Posterior vena cava (tissue), 2 donors: ENCODE data around the gene IKBKG. TPM values are rescaled to one million over a fixed set of nuclear protein-coding genes. Genes with fewer than 3 reads are reported as not detected.
"Not testable (repeated sequence)": the region's sequence is repeated elsewhere in the genome, so short reads cannot be mapped to it uniquely, and the experiment has no call there.

Experiments
- DNase-seq: peaks from one replicate; pipeline ENCODE4 v3.0.0-alpha.2; 2020; ENCODE audit warnings: low spot score
- intact Hi-C, 2 donors: fragments of 100-400 bp; cut with DNase I; formaldehyde crosslinking; loops; one replicate each; pipeline versions ENCODE4 v1.14.1 to v1.14.2; 2022 to 2023
- total RNA-seq, 2 donors: library from RNA; stranded (reverse); fragmentation: NEBNext Ultra II Directional; extraction: Animal tissue kit (Norgen Biotek cat#: 25700); gene quantifications; one replicate each; pipeline ENCODE4 v1.2.1, GENCODE V29; 2021
- donor health status: DM: yes; HTN: yes; CAD: no.
- donor health status: DM: yes; HTN: yes; CAD: no.

Gene IKBKG
- total RNA-seq, 2 donors from 2014 or later: 24.2 to 25.6 TPM

DNA sequence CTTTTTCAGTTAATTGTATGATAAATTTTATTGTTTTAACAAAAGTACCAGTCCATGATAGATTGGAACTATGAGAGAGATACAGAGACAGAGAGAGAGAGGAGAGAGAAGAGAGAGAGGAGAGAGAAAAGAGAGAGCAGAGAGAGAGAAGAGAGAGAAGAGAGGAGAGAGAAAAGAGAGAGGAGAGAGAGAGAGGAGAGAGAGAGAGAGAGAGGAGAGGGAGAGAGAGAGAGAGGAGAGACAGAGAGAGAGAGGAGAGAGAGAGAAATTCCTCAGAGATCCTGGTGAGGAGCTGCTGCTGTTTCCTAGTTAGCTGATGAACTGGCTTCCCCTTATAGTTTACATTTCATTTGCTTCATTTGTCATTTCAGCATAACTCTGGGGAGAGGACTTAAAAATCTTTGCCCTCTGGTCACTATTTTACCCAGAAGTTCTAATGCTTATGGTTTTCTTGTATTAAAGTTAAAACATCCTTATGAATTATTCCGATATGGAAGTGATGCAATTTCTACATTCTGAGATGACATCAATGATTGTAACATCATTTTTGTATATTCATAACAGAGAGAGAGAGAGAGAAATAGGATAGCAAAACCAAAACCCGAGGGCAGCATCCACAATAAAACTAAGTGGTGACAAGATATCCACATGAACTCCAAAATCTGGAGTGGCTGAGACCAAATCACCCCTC, 48.3 kb downstream of the IKBKG start:
- DNase-seq: no peak
- intact Hi-C loops: no loop called here

DNA sequence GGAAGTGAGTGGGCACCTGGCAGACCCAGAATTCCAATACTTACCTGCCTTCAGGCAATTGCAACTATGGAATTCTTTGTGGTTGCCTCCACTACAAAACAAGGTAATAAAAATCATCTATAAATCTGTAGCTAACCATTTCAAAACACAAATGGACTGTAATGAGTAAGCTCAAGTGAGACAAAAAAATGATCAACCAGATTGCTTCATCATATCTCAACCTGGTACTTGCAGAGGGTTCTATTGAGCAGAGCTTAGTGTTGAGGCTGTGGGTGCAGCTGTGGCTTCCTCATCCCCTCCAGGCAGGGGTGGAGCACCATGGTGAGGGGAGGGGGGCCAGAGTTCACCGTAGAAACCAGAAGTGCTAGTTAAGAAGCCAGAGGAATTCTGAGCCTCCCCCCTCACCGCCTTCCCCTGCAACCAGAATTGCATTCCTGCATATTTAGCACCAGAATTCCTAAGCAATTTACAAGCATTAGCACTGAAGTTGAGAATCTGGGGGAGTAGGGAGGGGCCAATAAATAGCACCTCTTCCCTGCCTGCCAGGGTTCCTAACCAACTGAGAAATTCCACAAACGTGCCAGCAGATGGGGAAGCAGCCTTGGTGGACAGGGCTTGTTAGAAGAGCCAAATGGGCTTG, 49.0 kb downstream of the IKBKG start:
- DNase-seq: peak; percentile 54
- intact Hi-C loops: no loop called here

DNA sequence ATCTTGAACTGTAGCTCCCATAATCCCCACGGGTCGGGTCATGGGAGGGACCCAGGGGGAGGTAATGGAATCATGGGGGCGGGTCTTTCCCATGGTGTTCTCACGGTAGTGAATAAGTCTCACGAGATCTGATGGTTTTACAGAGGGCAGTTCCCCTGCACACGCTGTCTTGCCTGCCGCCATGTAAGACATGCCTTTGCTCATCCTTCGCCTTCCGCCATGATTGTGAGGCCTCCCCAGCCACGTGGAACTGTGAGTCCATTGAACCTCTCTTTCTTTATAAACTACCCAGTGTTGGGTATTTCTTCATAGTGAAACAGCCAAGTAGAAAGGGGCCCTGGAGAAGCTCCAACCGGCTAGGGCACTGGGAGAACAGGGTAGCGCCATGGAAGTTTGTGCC, 49.8 kb downstream of the IKBKG start:
- peak; percentile 34 for DNase-seq
- intact Hi-C loops: no loop called here

DNA sequence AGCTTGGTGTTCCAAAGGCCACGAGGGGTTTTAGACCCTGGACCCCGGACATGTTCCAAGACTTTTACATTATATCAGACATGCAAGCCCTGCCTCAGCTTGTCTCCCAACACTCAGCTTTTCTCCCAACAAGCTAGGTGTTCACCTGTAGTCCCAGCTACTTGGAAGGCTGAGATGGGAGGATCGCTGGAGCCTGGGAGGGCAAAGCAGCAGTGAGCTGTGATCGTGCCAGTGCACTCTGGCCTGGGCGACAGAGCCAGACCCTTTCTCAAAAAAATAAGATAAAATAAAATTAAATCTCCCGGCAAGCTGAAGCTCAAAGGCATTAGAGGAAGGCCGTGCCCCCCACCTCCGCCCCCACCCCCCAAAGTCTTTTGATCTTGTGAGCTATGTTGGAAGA, 51.2 kb downstream of the IKBKG start:
- intact Hi-C loops: no loop called here

DNA sequence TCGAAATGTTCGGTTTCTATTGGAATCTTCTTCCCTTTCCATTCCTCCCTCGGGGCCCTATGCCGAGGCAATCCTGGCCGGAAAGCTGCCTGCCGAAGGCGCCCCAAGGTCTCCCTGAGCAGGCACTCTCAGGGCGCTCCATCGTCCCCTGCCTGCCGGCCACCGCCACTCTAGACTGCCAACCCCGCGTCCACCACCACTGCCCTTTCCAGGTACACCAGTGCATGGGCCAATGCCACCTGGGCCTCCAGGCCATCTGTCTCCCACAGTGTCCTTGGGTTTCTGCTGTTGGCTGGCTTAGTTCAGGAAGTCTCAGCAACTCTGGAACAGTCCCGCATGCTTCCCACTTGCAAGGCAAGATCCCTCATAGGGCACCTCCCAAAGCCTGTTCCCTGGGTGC, 52.1 kb downstream of the IKBKG start:
- DNase-seq: peak; percentile 80

More for the DNA sequence above, 51.2 kb downstream of the IKBKG start:
- peak; percentile 50 for DNase-seq

DNA sequence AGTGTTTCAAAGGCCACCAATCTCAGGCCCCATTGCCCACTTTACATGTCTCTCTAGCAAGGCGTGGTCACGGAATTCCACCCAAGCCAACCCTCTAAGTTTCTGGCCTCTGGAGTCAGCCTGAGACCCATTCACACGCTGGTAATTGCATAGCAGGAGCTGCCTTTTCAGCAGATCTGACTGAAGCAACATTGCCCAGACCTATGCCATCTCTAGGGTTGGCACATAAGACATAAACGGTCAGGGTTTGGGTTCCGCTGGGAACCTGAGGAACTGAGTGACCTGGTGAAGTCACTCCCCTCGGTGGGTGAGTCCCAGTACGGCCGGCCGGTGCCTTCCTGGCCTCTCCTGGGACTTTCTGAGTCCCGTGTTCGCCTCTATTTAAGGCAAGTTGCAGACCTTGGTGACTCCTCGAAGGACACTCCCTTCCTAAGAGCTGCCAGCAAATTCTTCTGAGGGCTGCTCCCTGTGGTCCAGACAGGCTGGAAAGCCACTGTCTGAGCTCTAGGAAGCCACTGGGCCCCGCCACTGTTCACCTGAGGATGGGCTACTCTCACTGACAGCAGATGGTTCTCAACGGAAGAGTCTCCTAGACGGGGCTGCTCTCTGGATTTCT, 53.4 kb downstream of the IKBKG start:
- DNase-seq: peak; percentile 67
- intact Hi-C loops: no loop called here

More for the DNA sequence above, 52.1 kb downstream of the IKBKG start:
- intact Hi-C loops: no loop called here

DNA sequence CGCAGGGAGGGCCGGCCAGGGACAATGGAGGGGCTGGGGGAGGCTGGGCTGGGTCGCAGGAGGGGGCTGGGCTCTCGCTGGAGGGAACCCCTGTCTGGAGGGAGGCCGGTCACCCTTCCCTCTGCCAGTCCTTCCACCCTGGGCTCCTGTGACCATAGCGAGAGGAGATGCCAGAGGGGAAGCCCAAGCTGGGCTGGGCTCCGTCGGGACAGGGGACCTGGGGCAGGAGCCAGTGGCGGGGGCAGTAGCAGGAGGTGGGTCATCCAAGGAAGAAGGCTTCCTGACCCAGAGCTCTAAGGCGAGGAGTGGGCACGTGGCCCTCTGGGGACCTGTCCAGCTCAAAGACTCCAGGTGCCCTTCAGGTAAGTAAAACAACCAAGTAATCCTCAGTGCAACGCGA, 54.8 kb downstream of the IKBKG start:
- intact Hi-C loops: no loop called here
- DNase-seq: peak; percentile 47

DNA sequence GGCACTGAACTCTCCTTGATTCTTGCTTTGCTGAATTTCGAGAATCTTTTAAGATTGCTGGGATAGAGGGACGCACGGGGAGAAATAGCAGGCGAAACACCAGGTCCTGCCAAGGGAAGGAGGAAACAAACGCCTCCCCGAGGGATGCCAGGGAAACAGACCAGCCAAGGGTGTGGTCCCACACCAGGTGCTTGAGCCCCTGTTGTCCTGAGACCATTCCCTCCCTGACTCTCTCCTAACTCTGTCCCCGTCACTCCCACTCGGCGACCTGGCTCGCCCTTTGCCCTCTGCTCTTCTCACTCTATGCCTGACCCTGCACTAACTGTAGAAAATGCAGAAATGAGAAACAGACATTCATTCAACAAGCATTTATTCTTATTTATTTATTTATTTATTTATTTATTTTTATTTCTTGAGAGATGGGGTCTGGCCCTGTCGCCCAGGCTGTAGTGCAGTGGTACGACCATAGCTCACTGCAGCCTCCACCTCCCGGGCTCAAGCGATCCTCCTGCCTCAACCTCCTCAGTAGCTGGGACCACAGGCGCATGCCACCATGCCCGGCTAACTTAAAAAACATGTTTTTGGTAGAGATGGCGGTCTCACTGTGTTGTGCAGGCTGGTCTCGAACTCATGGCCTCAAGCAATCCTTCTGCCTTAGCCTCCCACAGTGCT, 55.5 kb downstream of the IKBKG start:
- peak; percentile 62 for DNase-seq
- intact Hi-C loops: no loop called here

DNA sequence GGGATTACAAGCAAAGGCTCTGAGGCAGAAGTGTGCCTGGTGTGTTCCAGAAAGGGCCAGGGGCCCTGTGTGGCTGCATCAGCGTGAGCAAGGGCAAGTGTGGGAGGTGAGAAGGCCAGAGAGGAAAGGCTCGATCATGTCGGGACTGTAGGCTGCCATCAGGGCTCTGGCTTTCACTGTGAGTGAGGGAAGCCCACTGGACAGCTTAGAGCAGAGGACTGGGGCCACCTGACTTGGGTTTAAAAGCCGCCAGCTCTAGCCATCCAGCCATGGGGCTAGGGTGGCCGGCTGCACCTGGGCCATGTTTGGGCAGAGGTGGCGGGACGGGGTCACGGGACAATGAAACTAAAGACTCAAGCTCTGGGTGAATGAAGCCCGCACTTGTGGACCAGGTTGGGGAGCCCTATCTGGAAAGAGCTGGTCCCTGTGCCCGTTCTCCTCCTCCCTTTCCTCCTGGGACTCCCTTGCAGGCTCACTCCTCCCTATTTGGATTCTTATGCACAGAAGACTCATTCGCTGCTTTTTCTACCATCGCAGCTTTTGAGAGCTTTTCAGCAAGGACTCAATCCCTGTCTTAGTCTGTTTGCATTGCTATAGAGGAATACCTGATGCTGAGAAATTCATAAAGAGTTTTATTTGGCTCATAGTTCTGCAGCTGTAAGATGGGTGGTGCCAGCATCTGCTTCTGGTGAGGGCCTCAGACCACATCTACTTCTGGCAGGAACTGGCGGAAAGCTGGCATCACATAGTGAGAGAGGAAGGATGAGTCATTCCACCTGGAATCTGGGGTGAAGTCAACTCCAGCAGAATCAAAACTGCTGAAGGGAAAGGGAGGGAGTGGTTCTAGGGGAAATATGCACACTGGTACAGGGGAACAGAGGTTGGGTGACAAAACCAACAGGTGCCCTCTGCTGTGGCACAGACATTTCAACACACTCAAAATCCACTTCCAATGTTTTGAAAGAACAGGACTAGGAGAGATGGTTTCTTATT, 56.3 kb downstream of the IKBKG start:
- peak; percentile 19 for DNase-seq
- intact Hi-C loops: no loop called here

DNA sequence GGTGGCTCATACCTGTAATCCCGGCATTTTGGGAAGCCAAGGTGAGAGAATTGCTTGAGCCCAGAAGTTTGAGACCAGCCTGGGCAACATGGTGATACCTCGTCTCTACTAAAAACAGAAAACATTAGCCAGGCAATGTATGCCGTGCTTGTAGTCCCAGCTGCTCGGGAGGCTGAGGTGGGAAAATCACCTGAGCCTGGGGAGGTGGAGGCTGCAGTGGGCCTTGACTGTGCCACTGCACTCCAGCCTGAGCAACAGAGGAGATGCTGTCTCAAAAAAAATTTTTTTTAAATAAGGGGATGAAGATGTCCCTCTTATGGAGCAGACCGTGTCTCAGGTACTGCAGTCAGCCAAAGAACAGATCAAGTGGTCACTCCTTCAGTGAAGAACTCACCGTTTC, 58.1 kb downstream of the IKBKG start:
- DNase-seq: peak; percentile 51
- intact Hi-C loops: no loop called here

DNA sequence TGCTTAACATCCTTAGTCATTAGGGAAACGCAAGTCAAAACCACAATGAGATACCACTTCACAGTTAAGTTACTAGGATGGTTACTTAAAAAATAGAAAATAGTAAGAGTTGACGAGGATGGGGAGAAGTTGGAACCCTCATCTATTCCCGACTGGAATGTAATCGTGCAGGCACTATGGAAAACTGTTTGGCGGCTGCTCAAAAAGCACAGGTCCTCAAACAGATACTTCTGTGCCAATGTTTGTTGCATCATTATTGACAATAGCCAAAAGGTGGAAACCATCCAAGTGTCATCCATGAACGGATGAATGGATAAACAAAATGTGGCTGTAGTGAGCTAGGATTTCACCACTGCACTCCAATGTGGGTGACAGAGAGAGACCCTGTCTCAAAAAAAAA, 60.0 kb downstream of the IKBKG start:
- intact Hi-C loops: no loop called here
- DNase-seq: no peak

DNA sequence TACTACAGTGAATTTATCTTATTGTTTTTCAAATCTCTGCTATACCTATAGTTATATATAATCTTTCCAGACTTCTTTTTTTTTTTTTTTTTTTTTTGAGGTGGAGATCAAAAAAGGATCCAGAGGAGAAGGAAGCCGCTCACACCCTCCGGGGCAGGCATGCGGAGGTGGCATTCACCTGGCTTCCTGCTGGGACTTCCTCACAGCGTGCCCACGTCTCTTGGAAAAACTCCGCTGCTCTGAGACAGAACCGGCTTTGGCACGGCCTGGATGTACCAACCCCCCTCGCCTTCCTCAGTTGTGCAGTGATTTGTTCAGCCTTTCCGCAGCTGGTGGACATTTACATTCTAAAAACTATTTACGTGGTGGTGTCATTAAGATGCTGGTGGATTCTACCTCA, 60.6 kb downstream of the IKBKG start:
- intact Hi-C loops: not testable (repeated sequence)
- DNase-seq: peak; percentile 10

DNA sequence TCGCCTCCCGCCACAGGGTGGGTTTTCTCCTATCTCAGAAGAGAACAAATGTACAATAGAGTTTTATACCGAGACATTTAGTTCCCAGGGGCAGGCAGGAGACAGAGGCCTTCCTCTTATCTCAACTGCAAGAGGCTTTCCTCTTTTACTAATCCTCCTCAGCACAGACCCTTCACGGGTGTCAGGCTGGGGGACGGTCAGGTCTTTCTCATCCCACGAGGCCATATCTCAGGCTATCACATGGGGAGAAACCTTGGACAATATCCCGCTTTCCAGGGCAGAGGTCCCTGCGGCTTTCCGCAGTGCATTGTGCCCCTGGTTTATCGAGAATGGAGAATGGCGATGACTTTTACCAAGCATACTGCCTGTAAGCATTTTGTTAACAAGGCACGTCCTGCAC, 61.4 kb downstream of the IKBKG start:
- intact Hi-C loops: not testable (repeated sequence)
- DNase-seq: peak; percentile 40

DNA sequence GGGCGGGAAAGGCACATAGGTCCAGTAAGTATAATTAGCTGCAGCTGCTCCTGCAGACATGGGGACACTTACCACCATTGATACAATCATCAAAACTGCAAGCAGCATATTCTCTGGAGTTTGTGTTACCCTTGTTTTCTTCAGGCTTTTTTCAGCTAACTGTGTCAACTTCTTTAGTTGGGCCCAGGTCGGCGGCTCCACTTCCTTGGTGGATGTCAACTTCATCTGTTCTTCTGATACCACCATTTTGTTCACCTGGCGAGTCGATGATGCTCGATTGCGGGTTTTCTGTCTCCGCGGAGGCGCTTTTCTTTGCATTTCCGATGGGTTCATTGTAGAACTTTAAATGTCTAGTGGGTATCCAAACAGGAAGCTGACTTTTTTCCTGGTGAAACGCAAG, 63.7 kb downstream of the IKBKG start:
- peak; percentile 15 for DNase-seq
- intact Hi-C loops: not testable (repeated sequence)

DNA sequence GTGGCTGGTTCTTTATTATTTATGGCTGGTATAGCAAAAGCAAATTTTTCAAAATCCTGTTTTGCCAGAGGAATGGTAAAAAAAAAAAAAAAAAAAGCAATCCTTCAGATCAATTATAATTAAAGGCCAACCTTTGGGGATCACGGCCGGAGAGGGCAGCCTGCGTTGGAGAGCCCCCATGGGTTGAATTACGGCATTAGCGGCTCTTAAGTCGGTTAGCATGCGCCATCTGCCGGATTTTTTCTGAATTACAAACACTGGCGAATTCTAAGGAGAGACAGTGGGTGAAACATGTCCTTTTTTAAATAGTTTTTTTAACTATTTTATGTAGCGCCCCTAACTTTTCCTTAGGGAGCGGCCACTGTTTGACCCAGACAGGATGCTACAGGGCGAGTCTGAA, 66.2 kb downstream of the IKBKG start:
- intact Hi-C loops, DNase-seq: not testable (repeated sequence)
